Ascending aorta (tissue), 2 donors: ENCODE measurements around the gene GDF10. TPM values are rescaled to one million over a fixed set of nuclear protein-coding genes. Genes with fewer than 3 reads are reported as not detected.

Experiments used
- DNase-seq, 2 donors: peaks; one replicate each; pipeline ENCODE4 v3.0.0-alpha.2; 2019; ENCODE audit warnings: low spot score in 2 of 2
- H3K27ac ChIP-seq, 2 donors: fragments of 200-600 bp; sonication (generic); one replicate each; pipeline ENCODE4 v1.5.1; 2016 to 2017; ENCODE audit warnings: mild to moderate bottlenecking in 1 of 2
- H3K27me3 ChIP-seq: fragments of 200-600 bp; sonication (generic); one replicate; pipeline ENCODE4 v1.5.1; 2017
- H3K36me3 ChIP-seq, 2 donors: fragments of 200-600 bp; sonication (generic); one replicate each; pipeline ENCODE4 v1.5.1; 2016
- H3K4me1 ChIP-seq, 2 donors: fragments of 200-600 bp; sonication (generic); one replicate each; pipeline ENCODE4 v1.5.1; 2016 to 2017; ENCODE audit warnings: mild to moderate bottlenecking in 1 of 2
- H3K4me3 ChIP-seq, 2 donors: fragments of 200-600 bp; sonication (generic); one replicate each; pipeline ENCODE4 v1.5.1; 2016 to 2017; ENCODE audit warnings: mild to moderate bottlenecking in 1 of 2
- H3K9me3 ChIP-seq, 2 donors: fragments of 200-600 bp; sonication (generic); one replicate each; pipeline ENCODE4 v1.5.1; 2016
- CTCF ChIP-seq, 3 experiments: fragments of 200-600 bp in 2 of 3; fragments of 450-650 bp in 1 of 3; sonication (generic) in 2 of 3; IDR thresholded peaks; one replicate each; pipeline ENCODE4 v1.5.1; 2016 to 2019; ENCODE audit warnings: antibody characterized with exemption in 3 of 3, mild to moderate bottlenecking in 1 of 3, moderate library complexity in 1 of 3
- intact Hi-C: fragments of 100-400 bp; cut with DNase I; formaldehyde crosslinking; loops from one replicate; pipeline ENCODE4 v1.15.1; 2023
- total RNA-seq: library from RNA; depleted of rRNA; stranded (reverse); fragments of >200 nt; gene quantifications from one replicate; pipeline ENCODE4 v1.1.0, GENCODE V29; 2016

Gene GDF10
- total RNA-seq, 1 donor from 2014 or later: 1.2 TPM

GRCh38 chr10:47340608-47341170 lies 40.7 kb downstream of the GDF10 start:
- intact Hi-C loops: loop anchor here (1.0 kb wide), 1 partner anchor 316 kb away; no protein-coding TSS in a partner anchor
- peak; percentile 66 to 92 (median 87) for TF ChIP-seq CTCF (IDR thresholded peaks at IDR 0.05)
- no peak overlapping the region for H3K27ac ChIP-seq
- H3K4me1 ChIP-seq: no peaks in the 10 kb centered on the region
- H3K27me3 ChIP-seq: no peaks in the 10 kb centered on the region
- H3K9me3 ChIP-seq: no peaks in the 10 kb centered on the region
- peak in 1 of 2 donors; percentile 73 for DNase-seq
- no peaks in the 10 kb centered on the region for H3K36me3 ChIP-seq
- H3K4me3 ChIP-seq: no peak overlapping the region

GRCh38 chr10:47344996-47345870 lies 45.2 kb downstream of the GDF10 start:
- intact Hi-C loops: no loop called here
- H3K36me3 ChIP-seq: no peaks in the 10 kb centered on the region
- H3K27me3 ChIP-seq: no peaks in the 10 kb centered on the region
- TF ChIP-seq CTCF (IDR thresholded peaks at IDR 0.05): no peak
- DNase-seq: no peak
- H3K27ac ChIP-seq: no peak overlapping the region
- no peaks in the 10 kb centered on the region for H3K9me3 ChIP-seq
- H3K4me1 ChIP-seq: no peaks in the 10 kb centered on the region
- H3K4me3 ChIP-seq: no peak overlapping the region

GRCh38 chr10:47346581-47347302 lies 46.7 kb downstream of the GDF10 start:
- H3K9me3 ChIP-seq: no peaks in the 10 kb centered on the region
- H3K27ac ChIP-seq: no peak overlapping the region
- H3K27me3 ChIP-seq: no peaks in the 10 kb centered on the region
- intact Hi-C loops: no loop called here
- TF ChIP-seq CTCF (IDR thresholded peaks at IDR 0.05): no peak
- DNase-seq: no peak
- no peak overlapping the region for H3K4me3 ChIP-seq
- no peaks in the 10 kb centered on the region for H3K4me1 ChIP-seq
- no peaks in the 10 kb centered on the region for H3K36me3 ChIP-seq

GRCh38 chr10:47347303-47347675 lies 47.3 kb downstream of the GDF10 start:
- no peaks in the 10 kb centered on the region for H3K4me1 ChIP-seq
- no peaks in the 10 kb centered on the region for H3K36me3 ChIP-seq
- H3K4me3 ChIP-seq: no peak overlapping the region
- no peaks in the 10 kb centered on the region for H3K9me3 ChIP-seq
- intact Hi-C loops: no loop called here
- H3K27ac ChIP-seq: no peak overlapping the region
- TF ChIP-seq CTCF (IDR thresholded peaks at IDR 0.05): no peak
- no peaks in the 10 kb centered on the region for H3K27me3 ChIP-seq
- DNase-seq: no peak

GRCh38 chr10:47348138-47348651 lies 48.2 kb downstream of the GDF10 start, which contains the start of gene RBP3:
RBP3 (plus strand) TSS chr10:47348363; CDS start chr10:47348485, 122 bp downstream.
- no peak for DNase-seq
- H3K36me3 ChIP-seq: no peaks in the 10 kb centered on the region
- TF ChIP-seq CTCF (IDR thresholded peaks at IDR 0.05): no peak
- H3K9me3 ChIP-seq: no peaks in the 10 kb centered on the region
- intact Hi-C loops: no loop called here
- no peak within 1 kb of the TSS for H3K27ac ChIP-seq
- no peaks in the 10 kb centered on the region for H3K4me1 ChIP-seq
- H3K4me3 ChIP-seq: no peak within 1 kb of the TSS
- H3K27me3 ChIP-seq: no peaks in the 10 kb centered on the region
